Brain microvascular endothelial cell (primary cell): ENCODE results near the gene MMD2.

ENCODE experiments used
- DNase-seq: peaks from one replicate; pipeline ENCODE4 v3.0.0-alpha.2; 2020
- H3K27ac ChIP-seq: fragments of 250-450 bp; sonication (Bioruptor Pico); 2 replicates; pipeline ENCODE4 v1.5.1; 2020; ENCODE audit warnings: mild to moderate bottlenecking, moderate library complexity
- H3K27me3 ChIP-seq: fragments of 250-450 bp; sonication (Bioruptor Pico); replicated peaks from 2 replicates; pipeline ENCODE4 v1.5.1; 2020; ENCODE audit warnings: mild to moderate bottlenecking
- H3K36me3 ChIP-seq: fragments of 250-450 bp; sonication (Bioruptor Pico); replicated peaks from 2 replicates; pipeline ENCODE4 v1.5.1; 2020; ENCODE audit warnings: mild to moderate bottlenecking
- H3K4me3 ChIP-seq: 2 replicates; pipeline ENCODE4 v1.5.1; 2011; ENCODE audit warnings: low read depth, mild to moderate bottlenecking, control low read depth, low read length, moderate library complexity
- CTCF ChIP-seq: IDR thresholded peaks from 2 replicates; pipeline ENCODE4 v1.5.1; 2011; ENCODE audit warnings: low read depth, mild to moderate bottlenecking, moderate library complexity, low read length, control low read depth, inconsistent platforms; ENCODE audit errors: missing control alignments
- in situ Hi-C: cut with HindIII; loops from 2 replicates; pipeline ENCODE4 v1.10.0; 2017; ENCODE audit warnings: low sequenced_read_pairs, low pct_ligation_motif_present

Gene MMD2

GRCh38 chr7:4862156-4862555, 96.8 kb downstream of the MMD2 start:
- Histone ChIP-seq H3K27ac (no peak overlapping the region), H3K36me3 (no peaks in the 10 kb centered on the region), H3K4me3 (peak overlapping the region; percentile 49), H3K27me3 (no peaks in the 10 kb centered on the region)
- in situ Hi-C loops: no loop called here
- no peak for TF ChIP-seq CTCF
- DNase-seq: no peak

GRCh38 chr7:4861673-4862072, 97.3 kb downstream of the MMD2 start, which contains the start of gene PAPOLB:
Gene PAPOLB (minus strand): TSS chr7:4862030. CDS start chr7:4861810, 220 bp downstream.
- no peak for TF ChIP-seq CTCF
- no peak for DNase-seq
- H3K4me3 ChIP-seq: peak within 1 kb of the TSS; percentile 49

GRCh38 chr7:4861227-4861626, 97.8 kb downstream of the MMD2 start:
- in situ Hi-C loops: no loop called here
- no peak for TF ChIP-seq CTCF
- H3K36me3 ChIP-seq: no peaks in the 10 kb centered on the region
- H3K27me3 ChIP-seq: no peaks in the 10 kb centered on the region
- DNase-seq: no peak
- peak overlapping the region; percentile 49 for H3K4me3 ChIP-seq
- H3K27ac ChIP-seq: no peak overlapping the region

More at GRCh38 chr7:4861673-4862072, 97.3 kb downstream of the MMD2 start, which contains the start of gene PAPOLB:
- Histone ChIP-seq H3K27ac (no peak within 1 kb of the TSS), H3K27me3 (no peaks in the 10 kb centered on the region), H3K36me3 (no peaks in the 10 kb centered on the region)
- in situ Hi-C loops: no loop called here

GRCh38 chr7:4857189-4857588, 101.8 kb downstream of the MMD2 start:
- Histone ChIP-seq H3K27me3 (no peaks in the 10 kb centered on the region), H3K27ac (no peak overlapping the region), H3K36me3 (no peaks in the 10 kb centered on the region), H3K4me3 (no peak overlapping the region)
- TF ChIP-seq CTCF: no peak
- in situ Hi-C loops: no loop called here
- DNase-seq: no peak

- H3K36me3 ChIP-seq: no peaks in the 10 kb centered on the region
- no peak overlapping the region for H3K27ac ChIP-seq
- in situ Hi-C loops: no loop called here
- no peaks in the 10 kb centered on the region for H3K27me3 ChIP-seq
- no peak for DNase-seq
- no peak for TF ChIP-seq CTCF
- no peak overlapping the region for H3K4me3 ChIP-seq
These were observed 102.5 kb downstream of the MMD2 start for GRCh38 chr7:4856336-4857057.
